Effector memory CD4-positive, alpha-beta T cell (primary cell): Measurements from ENCODE around the gene JOSD2.
A peak's percentile ranks its signal among the peaks of the same experiment; 100 is the strongest.

Experiments used
- DNase-seq, 3 donors: peaks; one replicate each; pipeline ENCODE4 v3.0.0-alpha.2; 2020
- H3K27ac ChIP-seq: 2 replicates; pipeline ENCODE4 v1.7.0; 2013; ENCODE audit warnings: mild to moderate bottlenecking, low read length, moderate library complexity; ENCODE audit not compliant: insufficient read depth, poor library complexity, severe bottlenecking
- H3K27me3 ChIP-seq: replicated peaks from 2 replicates; pipeline ENCODE4 v1.7.0; 2013; ENCODE audit warnings: mild to moderate bottlenecking, low read length; ENCODE audit not compliant: insufficient read depth, control insufficient read depth, poor library complexity, severe bottlenecking
- H3K36me3 ChIP-seq: 2 replicates; pipeline ENCODE4 v1.7.0; 2013; ENCODE audit warnings: mild to moderate bottlenecking, low read length, moderate library complexity; ENCODE audit not compliant: control insufficient read depth, insufficient read depth
- H3K4me1 ChIP-seq: 2 replicates; pipeline ENCODE4 v1.7.0; 2013; ENCODE audit warnings: low read length, mild to moderate bottlenecking; ENCODE audit not compliant: control insufficient read depth, insufficient read depth, poor library complexity, severe bottlenecking
- H3K4me3 ChIP-seq: 2 replicates; pipeline ENCODE4 v1.7.0; 2013; ENCODE audit warnings: low read length, low read depth, mild to moderate bottlenecking; ENCODE audit not compliant: insufficient read depth, poor library complexity, severe bottlenecking
- H3K9me3 ChIP-seq: 2 replicates; pipeline ENCODE4 v1.7.0; 2013; ENCODE audit warnings: mild to moderate bottlenecking, low read length, moderate library complexity; ENCODE audit not compliant: control insufficient read depth

Gene JOSD2

DNA sequence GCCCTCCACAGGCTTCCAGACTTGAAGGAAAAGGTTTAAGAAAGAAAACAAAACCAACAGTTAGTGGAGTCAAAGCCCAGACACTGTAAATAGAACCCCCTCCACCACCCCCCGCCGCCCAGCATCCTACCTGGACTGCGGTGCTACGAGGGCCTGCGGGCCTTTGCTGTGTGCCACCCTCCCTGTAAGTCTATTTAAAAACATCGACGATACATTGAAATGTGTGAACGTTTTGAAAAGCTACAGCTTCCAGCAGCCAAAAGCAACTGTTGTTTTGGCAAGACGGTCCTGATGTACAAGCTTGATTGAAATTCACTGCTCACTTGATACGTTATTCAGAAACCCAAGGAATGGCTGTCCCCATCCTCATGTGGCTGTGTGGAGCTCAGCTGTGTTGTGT lies 28.1 kb downstream of the JOSD2 start:
- H3K36me3 ChIP-seq, result peaks cover 38% of the 10 kb centered on the region
- H3K4me3 ChIP-seq, result no peak overlapping the region
- no peaks in the 10 kb centered on the region for H3K27me3 ChIP-seq
- no peak overlapping the region for H3K27ac ChIP-seq
- no peaks in the 10 kb centered on the region for H3K4me1 ChIP-seq
- no peak for DNase-seq
- H3K9me3 ChIP-seq, result no peaks in the 10 kb centered on the region

DNA sequence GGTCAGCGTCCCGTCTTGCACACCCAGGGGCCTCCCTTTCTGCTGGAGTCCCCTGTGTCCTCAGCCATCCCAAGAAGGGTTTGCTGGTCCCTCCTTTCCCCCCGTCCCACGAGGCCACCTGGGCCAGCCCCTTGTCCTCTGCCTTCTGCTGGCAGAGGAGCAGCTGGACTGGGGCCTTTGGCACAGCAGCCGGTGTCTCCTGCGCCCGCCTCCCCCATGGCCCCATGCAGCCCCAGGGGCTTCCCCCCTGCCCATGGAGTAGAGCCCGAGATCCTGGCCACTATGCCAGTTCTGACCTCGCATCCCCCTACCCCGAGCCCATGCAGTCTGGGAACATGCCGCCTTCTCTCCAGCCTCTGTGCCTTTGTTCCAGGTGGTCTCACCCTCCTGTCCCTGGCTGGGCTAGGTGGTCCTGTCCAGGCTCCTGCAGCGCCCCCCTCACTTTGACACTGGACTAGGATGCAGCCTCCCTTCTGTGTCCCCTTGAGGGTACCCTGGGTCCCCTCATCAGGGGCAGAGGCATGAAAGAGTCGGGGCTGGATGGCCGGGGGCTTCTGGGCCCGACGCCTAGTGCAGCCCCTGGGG lies 28.6 kb downstream of the JOSD2 start:
- peaks cover 38% of the 10 kb centered on the region for H3K36me3 ChIP-seq
- H3K27me3 ChIP-seq, result no peaks in the 10 kb centered on the region
- no peak overlapping the region for H3K4me3 ChIP-seq

DNA sequence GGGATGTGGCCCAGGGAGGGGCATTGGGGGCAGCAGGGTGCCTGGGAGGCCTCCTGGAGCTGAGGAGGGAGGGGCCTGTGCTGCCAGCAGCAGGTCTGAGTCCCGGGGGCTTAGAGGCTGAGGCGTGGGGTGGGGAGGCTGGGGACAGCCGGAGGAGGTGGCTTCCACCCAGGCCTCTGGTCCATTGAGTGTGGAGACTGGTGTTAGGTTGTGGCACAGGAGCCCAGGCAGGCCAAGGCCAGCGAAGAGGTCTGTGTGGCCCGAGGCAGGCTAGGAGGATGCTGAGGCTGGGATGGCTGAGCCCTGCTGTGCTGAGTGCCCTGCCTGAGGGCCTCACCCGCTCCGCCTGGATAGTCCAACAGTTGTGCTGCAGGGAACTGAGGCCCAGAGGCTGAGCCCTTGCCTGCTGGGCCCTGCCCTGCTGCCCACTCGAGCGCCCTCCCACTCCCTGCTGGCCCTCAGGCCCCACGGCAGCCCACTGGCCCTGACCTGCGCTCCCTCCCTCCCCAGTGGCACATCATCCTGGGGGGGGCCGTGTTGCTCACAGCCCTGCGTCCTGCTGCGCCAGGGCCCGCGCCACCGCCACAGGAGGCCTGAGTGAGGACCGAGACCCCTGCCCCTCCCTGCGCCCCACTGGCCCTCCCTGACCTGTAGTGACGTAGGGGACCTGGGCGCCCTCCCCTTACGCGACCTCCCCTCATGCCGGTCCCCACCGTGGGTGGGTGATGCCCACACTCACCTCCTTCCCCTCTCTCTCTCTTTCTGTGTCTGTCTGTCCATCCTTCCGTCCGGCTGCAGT lies 29.4 kb downstream of the JOSD2 start:
- DNase-seq, result no peak
- H3K9me3 ChIP-seq, result no peaks in the 10 kb centered on the region
- H3K36me3 ChIP-seq, result peaks cover 38% of the 10 kb centered on the region
- no peak overlapping the region for H3K27ac ChIP-seq
- no peak overlapping the region for H3K4me3 ChIP-seq
- no peaks in the 10 kb centered on the region for H3K27me3 ChIP-seq
- peaks cover 13% of the 10 kb centered on the region for H3K4me1 ChIP-seq

More for the DNA sequence above, 28.6 kb downstream of the JOSD2 start:
- DNase-seq, result no peak
- peaks cover 5% of the 10 kb centered on the region for H3K4me1 ChIP-seq
- H3K27ac ChIP-seq, result no peak overlapping the region
- no peaks in the 10 kb centered on the region for H3K9me3 ChIP-seq

DNA sequence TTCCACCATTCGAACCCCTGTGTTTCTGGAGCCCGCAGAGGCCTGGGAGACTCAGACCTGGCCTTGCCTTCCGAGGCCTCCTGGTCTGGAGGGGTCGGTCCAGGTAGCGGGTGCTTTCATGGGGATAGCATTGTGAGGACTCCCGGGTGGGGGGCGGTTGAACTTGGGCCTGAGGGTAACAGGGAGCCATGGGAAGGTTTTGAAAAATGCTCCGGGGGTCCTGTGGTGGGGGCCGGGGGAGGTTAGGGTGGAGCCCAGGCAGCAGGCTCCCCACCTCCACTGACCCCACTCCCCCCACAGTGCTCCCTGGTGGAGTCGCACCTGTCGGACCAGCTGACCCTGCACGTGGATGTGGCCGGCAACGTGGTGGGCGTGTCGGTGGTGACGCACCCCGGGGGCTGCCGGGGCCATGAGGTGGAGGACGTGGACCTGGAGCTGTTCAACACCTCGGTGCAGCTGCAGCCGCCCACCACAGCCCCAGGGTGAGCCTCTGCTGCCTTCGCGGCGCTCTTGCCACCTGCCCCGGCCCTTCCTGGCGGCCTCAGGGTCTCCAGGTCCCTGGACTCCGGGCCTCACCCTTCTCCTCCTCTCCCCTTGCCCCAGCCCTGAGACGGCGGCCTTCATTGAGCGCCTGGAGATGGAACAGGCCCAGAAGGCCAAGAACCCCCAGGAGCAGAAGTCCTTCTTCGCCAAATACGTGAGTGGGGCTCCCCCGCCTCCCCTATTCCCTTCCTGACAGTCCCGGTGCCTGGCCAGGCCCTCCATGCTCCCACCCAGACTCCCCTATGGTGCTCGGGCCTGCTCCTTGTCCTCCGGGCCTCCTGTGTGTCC lies 30.5 kb downstream of the JOSD2 start:
- peaks cover 38% of the 10 kb centered on the region for H3K36me3 ChIP-seq
- no peak overlapping the region for H3K27ac ChIP-seq
- H3K9me3 ChIP-seq, result no peaks in the 10 kb centered on the region
- H3K4me3 ChIP-seq, result no peak overlapping the region
- DNase-seq, result no peak
- H3K27me3 ChIP-seq, result no peaks in the 10 kb centered on the region
- H3K4me1 ChIP-seq, result peaks cover 14% of the 10 kb centered on the region

DNA sequence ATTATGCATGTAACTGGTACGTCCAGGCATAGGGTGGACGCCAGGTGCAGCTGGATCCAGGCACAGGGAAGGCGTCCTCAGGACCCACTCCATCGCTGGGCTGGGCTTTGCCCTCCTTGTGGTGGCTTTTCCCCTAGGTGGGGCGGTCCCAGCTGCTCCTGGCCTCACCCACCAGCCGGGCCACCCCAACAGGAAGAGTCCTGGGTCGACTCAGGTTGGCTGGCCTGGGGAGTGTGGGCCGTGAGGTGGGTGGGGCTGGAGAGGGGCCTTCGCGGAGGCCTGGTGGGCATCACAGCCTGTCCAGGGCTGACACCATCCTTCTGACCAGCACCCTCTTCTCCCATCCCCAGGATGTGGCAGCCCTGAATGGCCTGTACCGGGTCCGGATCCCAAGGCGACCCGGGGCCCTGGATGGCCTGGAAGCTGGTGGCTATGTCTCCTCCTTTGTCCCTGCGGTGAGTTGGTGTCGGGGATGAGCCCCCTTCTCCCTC lies 31.2 kb downstream of the JOSD2 start:
- Histone ChIP-seq H3K9me3 (no peaks in the 10 kb centered on the region), H3K27ac (no peak overlapping the region), H3K36me3 (peaks cover 38% of the 10 kb centered on the region), H3K27me3 (no peaks in the 10 kb centered on the region), H3K4me3 (no peak overlapping the region), H3K4me1 (peaks cover 14% of the 10 kb centered on the region)
- no peak for DNase-seq

DNA sequence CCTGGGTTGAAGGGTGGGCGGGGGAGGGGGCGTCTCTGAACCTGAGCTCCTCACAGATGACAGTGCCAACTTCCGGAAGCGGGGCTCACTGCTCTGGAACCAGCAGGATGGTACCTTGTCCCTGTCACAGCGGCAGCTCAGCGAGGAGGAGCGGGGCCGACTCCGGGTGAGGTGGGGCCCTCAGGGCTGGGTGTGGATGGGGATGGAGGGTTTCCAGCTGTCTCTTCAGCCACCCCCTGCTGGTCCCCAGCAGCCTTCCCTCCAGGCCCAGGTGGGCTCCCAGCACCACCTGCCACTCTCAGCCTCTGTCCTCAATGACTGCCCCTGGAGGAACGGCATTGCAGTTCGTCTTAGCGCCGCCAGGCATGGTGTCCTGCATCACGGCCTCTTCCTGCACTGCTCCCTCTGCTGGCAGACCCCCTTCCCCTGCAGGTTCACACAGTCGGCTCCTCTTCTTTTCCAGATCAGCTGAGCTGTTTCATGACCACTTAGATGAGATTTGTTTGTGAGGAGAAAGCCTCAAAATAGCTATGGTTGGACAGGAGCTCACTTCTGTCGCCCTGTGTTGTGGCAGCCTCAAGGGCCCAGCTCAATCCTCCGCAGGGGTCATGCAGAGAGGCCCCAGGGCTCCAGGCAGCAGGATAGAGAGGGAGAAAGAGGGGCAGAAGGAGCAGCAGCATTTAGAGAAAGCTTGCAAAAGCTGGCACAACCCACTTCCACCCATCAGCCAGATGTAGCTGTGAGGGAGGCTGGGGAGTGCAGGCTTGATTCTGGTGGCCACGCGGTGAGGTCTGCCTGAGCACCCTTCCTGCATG lies 31.9 kb downstream of the JOSD2 start:
- peaks cover 38% of the 10 kb centered on the region for H3K36me3 ChIP-seq
- no peak overlapping the region for H3K27ac ChIP-seq
- no peak overlapping the region for H3K4me3 ChIP-seq
- no peak for DNase-seq
- H3K9me3 ChIP-seq, result no peaks in the 10 kb centered on the region
- peaks cover 14% of the 10 kb centered on the region for H3K4me1 ChIP-seq
- no peaks in the 10 kb centered on the region for H3K27me3 ChIP-seq

DNA sequence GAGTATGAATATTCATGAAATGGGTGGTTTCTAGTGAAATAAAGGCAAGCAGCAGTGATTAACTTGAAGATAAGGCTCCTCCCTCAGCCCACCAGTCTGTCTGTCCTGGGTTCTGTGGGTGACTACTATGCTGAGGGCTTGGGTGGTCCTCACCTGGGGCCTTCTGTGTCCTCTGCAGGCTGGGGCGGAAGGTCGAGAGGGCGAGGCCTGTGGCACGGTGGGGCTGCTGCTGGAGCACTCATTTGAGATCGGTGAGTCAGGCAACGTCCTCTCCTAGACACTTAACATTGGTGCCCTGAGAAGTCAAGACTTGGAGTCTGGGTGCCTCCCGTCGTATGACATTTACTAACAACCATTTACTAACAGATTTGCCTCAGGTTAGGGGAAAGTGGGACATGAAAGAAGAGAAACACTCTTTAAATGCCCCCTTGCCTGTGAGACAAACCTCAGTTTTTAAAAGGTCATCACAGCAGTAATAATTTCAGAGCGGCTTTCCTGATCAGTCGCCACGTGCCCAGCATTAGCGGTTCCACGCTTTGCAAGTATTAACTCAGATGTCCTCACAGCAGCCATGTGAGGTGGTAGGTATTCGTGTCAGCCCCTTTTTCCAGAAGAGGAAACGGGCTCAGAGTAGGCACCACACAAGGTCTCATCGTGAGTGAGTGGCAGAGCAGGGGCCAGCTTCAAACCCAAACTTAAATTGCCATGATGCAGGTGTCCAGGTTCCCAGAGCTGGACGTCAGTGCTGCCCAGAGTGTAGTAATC lies 33.1 kb downstream of the JOSD2 start:
- DNase-seq, result no peak
- H3K4me1 ChIP-seq, result peaks cover 14% of the 10 kb centered on the region
- H3K36me3 ChIP-seq, result peaks cover 38% of the 10 kb centered on the region
- no peaks in the 10 kb centered on the region for H3K9me3 ChIP-seq
- no peak overlapping the region for H3K27ac ChIP-seq
- no peaks in the 10 kb centered on the region for H3K27me3 ChIP-seq
- no peak overlapping the region for H3K4me3 ChIP-seq

DNA sequence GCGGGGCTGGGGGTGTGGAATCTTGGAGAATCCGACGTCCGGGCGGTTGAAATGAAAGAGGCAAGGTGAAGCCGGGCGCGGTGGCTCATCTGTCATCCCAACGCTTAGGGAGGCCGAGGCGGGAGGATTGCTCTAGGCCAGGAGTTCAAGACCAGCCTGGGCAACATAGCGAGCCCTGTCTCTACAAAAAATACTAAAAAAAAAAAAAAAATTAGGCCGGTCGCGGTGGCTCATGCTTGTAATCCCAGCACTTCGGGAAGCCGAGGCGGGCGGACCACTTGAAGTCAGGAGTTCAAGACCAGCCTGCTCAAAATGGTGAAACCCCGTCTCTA lies 34.1 kb downstream of the JOSD2 start:
- Histone ChIP-seq H3K4me1 (peaks cover 14% of the 10 kb centered on the region), H3K27me3 (no peaks in the 10 kb centered on the region), H3K4me3 (peak overlapping the region; percentile 76), H3K36me3 (peaks cover 29% of the 10 kb centered on the region), H3K27ac (peak overlapping the region; percentile 78), H3K9me3 (no peaks in the 10 kb centered on the region)
- DNase-seq, result no peak
